Suppressor macrophage (primary cell): ENCODE results near the gene ADSS2.

Experiments used
- DNase-seq, 4 experiments: peaks; one replicate each; pipeline ENCODE4 v3.0.0-alpha.2; 2020 to 2022

The ADSS2 gene

GRCh38 chr1:244445320-244446181 is 6.2 kb downstream of the ADSS2 start:
- no peak for DNase-seq

GRCh38 chr1:244444854-244445253 is 6.9 kb downstream of the ADSS2 start:
- DNase-seq, result no peak

- DNase-seq, result no peak
Measured at GRCh38 chr1:244442850-244443249, 8.9 kb downstream of the ADSS2 start.

GRCh38 chr1:244439391-244440032 is 12.2 kb downstream of the ADSS2 start:
- DNase-seq, result peak in 3 of 4 experiments; percentile 22 to 36 (median 32)

- no peak for DNase-seq
Measured at GRCh38 chr1:244437086-244437468, 14.6 kb downstream of the ADSS2 start.

GRCh38 chr1:244436336-244437085 is 15.2 kb downstream of the ADSS2 start:
- no peak for DNase-seq

GRCh38 chr1:244435562-244436205 is 16.0 kb downstream of the ADSS2 start:
- no peak for DNase-seq

GRCh38 chr1:244431166-244431565 is 20.5 kb downstream of the ADSS2 start:
- DNase-seq, result no peak

GRCh38 chr1:244429818-244430217 is 21.9 kb downstream of the ADSS2 start:
- DNase-seq, result no peak

- DNase-seq, result no peak
Measured at GRCh38 chr1:244427647-244428046, 24.1 kb downstream of the ADSS2 start.

- DNase-seq, result peak in 1 of 4 experiments; percentile 2
Measured at GRCh38 chr1:244424649-244425334, 26.9 kb downstream of the ADSS2 start.

- no peak for DNase-seq
Measured at GRCh38 chr1:244422174-244422573, 29.5 kb downstream of the ADSS2 start.

GRCh38 chr1:244419024-244419423 is 32.7 kb downstream of the ADSS2 start:
- no peak for DNase-seq

- peak in 3 of 4 experiments; percentile 15 to 22 (median 17) for DNase-seq
Measured at GRCh38 chr1:244414543-244414942, 37.2 kb downstream of the ADSS2 start.

- DNase-seq, result no peak
Measured at GRCh38 chr1:244413736-244414135, 38.0 kb downstream of the ADSS2 start.

GRCh38 chr1:244412176-244412575 is 39.5 kb downstream of the ADSS2 start:
- no peak for DNase-seq

- DNase-seq, result peak; percentile 22 to 75 (median 46)
Measured at GRCh38 chr1:244409701-244410100, 42.0 kb downstream of the ADSS2 start.

- no peak for DNase-seq
Measured at GRCh38 chr1:244406337-244406736, 45.4 kb downstream of the ADSS2 start.

- no peak for DNase-seq
Measured at GRCh38 chr1:244405856-244406255, 45.9 kb downstream of the ADSS2 start.

GRCh38 chr1:244403431-244403830 is 48.3 kb downstream of the ADSS2 start:
- DNase-seq, result no peak

- no peak for DNase-seq
Measured at GRCh38 chr1:244400974-244401373, 50.7 kb downstream of the ADSS2 start.

- no peak for DNase-seq
Measured at GRCh38 chr1:244397131-244397530, 54.6 kb downstream of the ADSS2 start.
